CD4-positive, alpha-beta memory T cell (primary cell): Measurements from ENCODE around the gene RBM28. TPM values are rescaled to one million over a fixed set of nuclear protein-coding genes. Genes with fewer than 3 reads are reported as not detected.

Experiments
- CTCF ChIA-PET: fragments of 350-600 bp; sonication (Branson Sonifier 250); formaldehyde crosslinking; loops from one replicate; lab custom pipeline; 2021; ENCODE audit warnings: inconsistent platforms; ENCODE audit not compliant: partially characterized antibody; lab: Charles Lee
- POLR2A ChIA-PET: fragments of 350-600 bp; sonication (Branson Sonifier 250); formaldehyde crosslinking; loops from one replicate; lab custom pipeline; 2021; ENCODE audit not compliant: partially characterized antibody; lab: Charles Lee
- DNase-seq, 5 donors: peaks; one replicate each; pipeline versions ENCODE4 v3.0.0 to v3.0.0-alpha.2; 2020 to 2022; ENCODE audit warnings: mixed read lengths in 1 of 5
- H3K27ac ChIP-seq: one replicate; pipeline ENCODE4 v1.7.0; 2013; ENCODE audit warnings: low read depth, low read length
- H3K27me3 ChIP-seq: 2 replicates; pipeline ENCODE4 v1.7.0; 2013; ENCODE audit warnings: mild to moderate bottlenecking, low read length, moderate library complexity; ENCODE audit not compliant: insufficient read depth
- H3K36me3 ChIP-seq: 2 replicates; pipeline ENCODE4 v1.7.0; 2013; ENCODE audit warnings: mild to moderate bottlenecking, low read length, moderate library complexity; ENCODE audit not compliant: insufficient read depth
- H3K4me1 ChIP-seq: 2 replicates; pipeline ENCODE4 v1.7.0; 2013; ENCODE audit warnings: mild to moderate bottlenecking, low read length, moderate library complexity; ENCODE audit not compliant: insufficient read depth
- H3K4me3 ChIP-seq, 2 donors: one replicate each; pipeline ENCODE4 v1.7.0; 2013; ENCODE audit warnings: low read length in 2 of 2, mild to moderate bottlenecking in 1 of 2
- H3K9me3 ChIP-seq, 2 donors: one replicate each; pipeline ENCODE4 v1.7.0; 2013; ENCODE audit warnings: low read length in 2 of 2, control low read depth in 1 of 2; ENCODE audit not compliant: control insufficient read depth in 1 of 2
- H3K27ac Mint-ChIP-seq, 7 donors: one replicate each; pipeline ENCODE4 v1.8.0; 2020 to 2021; ENCODE audit warnings: mixed read lengths in 7 of 7, mild to moderate bottlenecking in 6 of 7, inconsistent platforms in 3 of 7, moderate library complexity in 3 of 7
- H3K27me3 Mint-ChIP-seq, 2 donors: one replicate each; pipeline ENCODE4 v1.8.0; 2020 to 2021; ENCODE audit warnings: mixed read lengths in 2 of 2
- H3K36me3 Mint-ChIP-seq, 2 donors: one replicate each; pipeline ENCODE4 v1.8.0; 2020 to 2021; ENCODE audit warnings: mixed read lengths in 2 of 2, inconsistent platforms in 1 of 2, mild to moderate bottlenecking in 1 of 2
- H3K4me1 Mint-ChIP-seq, 4 donors: one replicate each; pipeline ENCODE4 v1.8.0; 2020 to 2021; ENCODE audit warnings: mixed read lengths in 4 of 4, mild to moderate bottlenecking in 1 of 4
- H3K4me3 Mint-ChIP-seq, 8 donors: one replicate each; pipeline ENCODE4 v1.8.0; 2020 to 2021; ENCODE audit warnings: mixed read lengths in 8 of 8, mild to moderate bottlenecking in 7 of 8, moderate library complexity in 6 of 8, inconsistent platforms in 3 of 8
- H3K9me3 Mint-ChIP-seq, 8 donors: one replicate each; pipeline ENCODE4 v1.8.0; 2020 to 2021; ENCODE audit warnings: mixed read lengths in 8 of 8, mild to moderate bottlenecking in 5 of 8, inconsistent platforms in 3 of 8, moderate library complexity in 1 of 8
- intact Hi-C: fragments of 100-400 bp; cut with micrococcal nuclease; formaldehyde crosslinking; loops from one replicate; pipeline ENCODE4 v1.15.1; 2023
- polyA plus RNA-seq, 2 donors: library from polyadenylated mRNA; unstranded; fragments of 300-500 nt; fragmentation: Illumina TruSeq; gene quantifications; one replicate each; pipeline ENCODE4 v1.2.3, GENCODE V29; 2021
- total RNA-seq, 2 experiments: library from RNA; stranded (reverse); gene quantifications; one replicate each; pipeline ENCODE4 v1.2.3, GENCODE V29; 2021

RBM28 gene
- total and polyA plus RNA-seq, 4 experiments from 2014 or later, result 2.4 to 48.3 (median 26.6) TPM

DNA sequence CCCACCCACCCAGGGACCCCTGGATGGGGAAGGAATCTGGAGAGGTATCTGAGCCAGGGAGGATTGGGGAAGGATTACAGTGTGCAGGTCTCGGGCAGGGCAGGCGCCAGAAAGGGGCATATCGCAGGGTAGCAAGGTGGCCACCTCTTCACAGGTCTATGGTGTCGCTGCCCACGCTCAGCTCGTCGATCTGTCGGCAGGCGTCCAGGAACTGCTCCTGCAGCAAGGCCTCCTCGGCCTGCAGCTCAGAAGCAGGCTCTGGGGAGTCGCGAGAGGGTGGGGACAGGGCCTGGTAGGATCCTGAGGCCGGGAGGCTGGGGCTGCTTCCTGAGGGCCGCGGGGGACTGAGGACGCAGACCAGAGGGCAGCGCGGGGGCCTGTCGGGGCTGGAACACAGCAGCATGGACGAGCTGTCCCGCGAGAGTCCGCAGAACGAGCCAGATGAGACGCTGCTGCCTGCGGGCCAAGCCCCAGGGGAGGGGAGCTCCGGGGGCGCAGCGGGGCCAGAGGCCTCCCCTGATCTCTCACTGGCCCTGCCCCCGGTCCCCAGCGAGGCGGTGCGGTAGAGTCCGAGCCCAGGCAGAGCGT is 7.1 kb upstream of the RBM28 start:
- DNase-seq, result no peak
- peak overlapping the region in 6 of 8 donors; percentile 25 to 73 (median 60) for H3K4me3 Mint-ChIP-seq
- H3K27me3 Mint-ChIP-seq, result peaks cover 17 to 21% of the 10 kb centered on the region in 2 donors
- Histone ChIP-seq H3K27me3 (peaks cover 7% of the 10 kb centered on the region), H3K4me1 (no peaks in the 10 kb centered on the region), H3K27ac (no peak overlapping the region), H3K9me3 (no peaks in the 10 kb centered on the region), H3K4me3 (no peak overlapping the region), H3K36me3 (no peaks in the 10 kb centered on the region)
- POLR2A ChIA-PET, result interaction anchor here (1.1 kb wide), 1 partner anchor 59 kb away, joined by 3 read pairs; the partner anchor contains the start of gene IMPDH1
- no peaks in the 10 kb centered on the region for H3K36me3 Mint-ChIP-seq
- intact Hi-C loops, result no loop called here
- CTCF ChIA-PET, result interaction anchor here (0.6 to 9.2 kb wide), 3 partner anchors 22 to 75 kb away, joined by 3 to 186 read pairs (median 76); no protein-coding TSS in a partner anchor
- peaks cover 0 to 10% (median 2%) of the 10 kb centered on the region in 4 donors for H3K4me1 Mint-ChIP-seq
- peak overlapping the region in 1 of 7 donors; percentile 29 for H3K27ac Mint-ChIP-seq
- no peaks in the 10 kb centered on the region for H3K9me3 Mint-ChIP-seq

DNA sequence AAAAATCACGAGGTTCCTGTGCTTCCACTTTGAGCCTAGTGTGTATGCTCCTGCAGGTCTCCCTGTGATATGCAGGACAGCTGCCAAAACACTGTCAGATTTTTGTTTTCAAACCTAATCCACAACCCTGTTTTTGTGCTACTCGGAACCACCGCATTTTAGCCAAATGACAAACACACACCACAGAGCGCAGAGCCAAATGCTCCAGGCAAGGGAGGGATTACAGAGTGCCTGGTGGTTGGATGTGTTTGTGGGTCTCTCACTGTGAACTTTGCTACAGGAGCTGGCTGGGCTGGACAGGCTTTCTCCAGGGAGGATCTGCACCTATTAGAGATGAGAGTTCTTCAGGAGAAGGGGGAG is 5.7 kb upstream of the RBM28 start:
- H3K4me1 Mint-ChIP-seq, result peaks cover 0 to 10% (median under 1%) of the 10 kb centered on the region in 4 donors
- Histone ChIP-seq H3K36me3 (no peaks in the 10 kb centered on the region), H3K9me3 (no peaks in the 10 kb centered on the region), H3K27me3 (peaks cover 7% of the 10 kb centered on the region), H3K27ac (no peak overlapping the region), H3K4me3 (no peak overlapping the region), H3K4me1 (no peaks in the 10 kb centered on the region)
- ChIA-PET POLR2A (interaction anchor here (1.1 kb wide), 1 partner anchor 10 kb away, joined by 3 read pairs; no protein-coding TSS in a partner anchor), CTCF (interaction anchor here (2.1 to 9.2 kb wide), 5 partner anchors 9 to 111 kb away, joined by 6 to 186 read pairs (median 26); partner anchors contain the start of gene HILPDA)
- intact Hi-C loops, result loop anchor here (10.0 kb wide), 1 partner anchor 105 kb away; the partner anchor contains the start of gene HILPDA
- H3K36me3 Mint-ChIP-seq, result no peaks in the 10 kb centered on the region
- H3K27me3 Mint-ChIP-seq, result peaks cover 17 to 21% of the 10 kb centered on the region in 2 donors
- peak overlapping the region in 2 of 8 donors; percentile 5 to 23 for H3K4me3 Mint-ChIP-seq
- no peak overlapping the region for H3K27ac Mint-ChIP-seq
- DNase-seq, result no peak
- H3K9me3 Mint-ChIP-seq, result no peaks in the 10 kb centered on the region

DNA sequence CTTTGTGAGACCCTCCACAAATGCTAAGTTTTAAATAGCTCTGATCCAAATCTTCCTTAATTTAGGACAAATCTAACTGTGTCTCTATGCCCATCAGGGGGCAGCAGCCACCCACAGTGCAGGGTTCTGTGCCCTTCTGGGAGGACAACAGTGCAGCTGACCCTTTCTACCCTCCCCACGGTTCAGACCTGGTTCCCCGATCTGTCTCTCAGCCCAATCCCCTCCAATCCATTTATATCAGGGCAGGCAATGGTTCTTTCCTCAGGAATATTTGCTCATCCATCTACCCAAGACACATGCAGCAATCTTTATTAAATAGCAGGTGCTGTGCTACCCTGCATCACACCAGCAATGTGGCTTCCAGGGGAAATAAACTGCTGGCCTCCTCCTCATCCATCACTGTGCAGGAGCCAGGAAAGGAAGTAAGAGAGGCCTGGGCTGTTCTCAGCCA is 4.0 kb upstream of the RBM28 start:
- Mint-ChIP-seq H3K27ac (peak overlapping the region in 1 of 7 donors; percentile 3), H3K4me1 (peaks cover 6 to 18% (median 8%) of the 10 kb centered on the region in 4 donors), H3K36me3 (no peaks in the 10 kb centered on the region), H3K27me3 (peaks cover 8 to 9% of the 10 kb centered on the region in 2 donors), H3K4me3 (peak overlapping the region in 1 of 8 donors; percentile 6), H3K9me3 (no peaks in the 10 kb centered on the region)
- Histone ChIP-seq H3K4me1 (peaks cover 10% of the 10 kb centered on the region), H3K4me3 (no peak overlapping the region), H3K27me3 (no peaks in the 10 kb centered on the region), H3K9me3 (no peaks in the 10 kb centered on the region), H3K36me3 (no peaks in the 10 kb centered on the region), H3K27ac (no peak overlapping the region)
- DNase-seq, result peak; percentile 26 to 51 (median 38)
- intact Hi-C loops, result loop anchor here (1.0 to 10.0 kb wide), 3 partner anchors 40 to 107 kb away; partner anchors contain the start of gene HILPDA
- CTCF ChIA-PET, result interaction anchor here (0.7 to 9.2 kb wide), 18 partner anchors 8 to 113 kb away, joined by 3 to 186 read pairs (median 4); partner anchors contain the start of gene HILPDA
- POLR2A ChIA-PET, result interaction anchor here (1.1 to 2.0 kb wide), 2 partner anchors 40 to 62 kb away, joined by 3 to 16 read pairs; partner anchors contain the start of gene IMPDH1

DNA sequence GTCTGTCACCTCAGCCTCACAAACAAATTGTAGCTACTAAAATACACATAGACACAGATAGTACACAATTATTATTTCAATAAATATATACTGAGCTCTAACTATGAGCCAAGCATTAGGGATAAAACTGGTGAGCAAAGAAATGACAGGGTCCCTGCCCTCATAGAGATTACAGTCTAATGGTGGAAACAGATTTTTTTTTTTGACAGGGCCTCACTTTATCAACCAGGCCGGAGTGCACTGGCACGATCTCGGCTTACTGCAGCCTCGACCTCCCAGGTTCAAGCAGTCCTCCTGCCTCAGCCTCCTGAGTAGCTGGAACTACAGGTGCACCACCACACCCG is 695 bp upstream of the RBM28 start:
- peaks cover 6 to 10% of the 10 kb centered on the region in 2 donors for H3K36me3 Mint-ChIP-seq
- peak overlapping the region in 3 of 8 donors; percentile 71 to 95 (median 95) for H3K4me3 Mint-ChIP-seq
- H3K4me3 ChIP-seq, result no peak overlapping the region
- H3K9me3 ChIP-seq, result no peaks in the 10 kb centered on the region
- intact Hi-C loops, result loop anchor here (5.0 to 10.0 kb wide), 3 partner anchors 110 to 692 kb away; partner anchors contain the start of genes HILPDA, METTL2B and SND1
- POLR2A ChIA-PET, result interaction anchor here (0.7 to 1.8 kb wide), 10 partner anchors 13 to 880 kb away, joined by 3 to 8 read pairs (median 4); partner anchors contain the start of genes AHCYL2, GCC1, HILPDA and METTL2B
- CTCF ChIA-PET, result interaction anchor here (0.8 to 9.2 kb wide), 13 partner anchors 8 to 130 kb away, joined by 3 to 186 read pairs (median 6); no protein-coding TSS in a partner anchor
- peaks cover 3 to 6% of the 10 kb centered on the region in 2 donors for H3K27me3 Mint-ChIP-seq
- no peaks in the 10 kb centered on the region for H3K27me3 ChIP-seq
- H3K27ac ChIP-seq, result no peak overlapping the region
- H3K27ac Mint-ChIP-seq, result peak overlapping the region in 2 of 7 donors; percentile 51 to 95
- H3K9me3 Mint-ChIP-seq, result no peaks in the 10 kb centered on the region
- H3K4me1 ChIP-seq, result peaks cover 27% of the 10 kb centered on the region
- H3K36me3 ChIP-seq, result no peaks in the 10 kb centered on the region
- no peak for DNase-seq
- H3K4me1 Mint-ChIP-seq, result peaks cover 20 to 40% (median 29%) of the 10 kb centered on the region in 4 donors

DNA sequence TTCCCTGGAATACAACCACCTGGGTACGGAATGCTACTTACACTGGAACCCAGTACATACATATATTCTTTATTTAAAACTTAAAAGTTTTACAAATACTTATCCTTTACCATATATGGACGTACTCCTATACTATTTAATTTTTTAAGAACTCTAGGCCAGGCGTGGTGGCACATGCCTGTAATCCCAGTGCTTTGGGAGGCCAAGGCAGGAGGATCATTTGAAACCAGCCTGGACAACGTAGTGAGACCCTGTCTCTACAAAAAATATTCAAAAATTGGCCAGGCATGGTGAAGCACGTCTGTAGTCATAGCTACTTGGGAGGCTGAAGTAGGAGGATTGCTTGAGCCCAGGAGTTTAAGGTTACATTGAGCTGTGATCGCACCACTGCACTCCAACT is 2.0 kb downstream of the RBM28 start:
- peak overlapping the region in 4 of 7 donors; percentile 7 to 36 (median 32) for H3K27ac Mint-ChIP-seq
- Histone ChIP-seq H3K4me1 (peaks cover 27% of the 10 kb centered on the region), H3K4me3 (no peak overlapping the region), H3K36me3 (peaks cover 22% of the 10 kb centered on the region), H3K27ac (no peak overlapping the region), H3K27me3 (no peaks in the 10 kb centered on the region), H3K9me3 (no peaks in the 10 kb centered on the region)
- H3K9me3 Mint-ChIP-seq, result no peaks in the 10 kb centered on the region
- POLR2A ChIA-PET, result no interaction called here
- peaks cover 20 to 40% (median 29%) of the 10 kb centered on the region in 4 donors for H3K4me1 Mint-ChIP-seq
- H3K36me3 Mint-ChIP-seq, result peaks cover 19 to 35% of the 10 kb centered on the region in 2 donors
- peak overlapping the region in 7 of 8 donors; percentile 46 to 98 (median 96) for H3K4me3 Mint-ChIP-seq
- CTCF ChIA-PET, result interaction anchor here (9.2 kb wide), 1 partner anchor 46 kb away, joined by 186 read pairs; no protein-coding TSS in a partner anchor
- intact Hi-C loops, result loop anchor here (2.0 to 10.0 kb wide), 4 partner anchors 19 to 689 kb away; partner anchors contain the start of genes HILPDA, METTL2B, PRRT4 and SND1
- no peaks in the 10 kb centered on the region for H3K27me3 Mint-ChIP-seq
- no peak for DNase-seq

DNA sequence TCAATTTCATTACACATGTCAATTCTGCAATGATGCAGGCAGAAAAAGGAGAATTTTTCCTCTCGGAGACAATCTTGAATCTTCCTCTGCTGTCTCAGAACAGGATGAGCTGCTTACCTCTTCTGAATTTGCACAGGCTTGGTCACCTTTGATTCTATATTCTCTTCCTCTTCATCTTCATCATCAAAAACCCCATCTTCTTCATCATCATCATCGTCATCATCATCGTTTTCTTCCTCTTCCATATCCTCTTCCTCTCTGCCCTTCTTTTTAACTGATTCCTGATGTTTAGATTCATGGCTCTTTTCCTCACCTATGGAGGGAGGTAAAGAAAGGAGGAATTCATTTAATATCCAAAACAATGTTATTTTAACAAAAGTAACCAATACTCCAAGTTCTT is 8.0 kb downstream of the RBM28 start:
- ChIA-PET CTCF (no interaction called here), POLR2A (no interaction called here)
- Mint-ChIP-seq H3K36me3 (peaks cover 62 to 85% of the 10 kb centered on the region in 2 donors), H3K27me3 (no peaks in the 10 kb centered on the region), H3K27ac (peak overlapping the region in 1 of 7 donors; percentile 22), H3K9me3 (no peaks in the 10 kb centered on the region), H3K4me1 (peaks cover under 1 to 12% (median 8%) of the 10 kb centered on the region in 4 donors), H3K4me3 (no peak overlapping the region)
- H3K4me1 ChIP-seq, result no peaks in the 10 kb centered on the region
- H3K4me3 ChIP-seq, result no peak overlapping the region
- H3K36me3 ChIP-seq, result peaks cover 63% of the 10 kb centered on the region
- intact Hi-C loops, result no loop called here
- DNase-seq, result no peak
- no peaks in the 10 kb centered on the region for H3K9me3 ChIP-seq
- H3K27ac ChIP-seq, result no peak overlapping the region
- H3K27me3 ChIP-seq, result no peaks in the 10 kb centered on the region

DNA sequence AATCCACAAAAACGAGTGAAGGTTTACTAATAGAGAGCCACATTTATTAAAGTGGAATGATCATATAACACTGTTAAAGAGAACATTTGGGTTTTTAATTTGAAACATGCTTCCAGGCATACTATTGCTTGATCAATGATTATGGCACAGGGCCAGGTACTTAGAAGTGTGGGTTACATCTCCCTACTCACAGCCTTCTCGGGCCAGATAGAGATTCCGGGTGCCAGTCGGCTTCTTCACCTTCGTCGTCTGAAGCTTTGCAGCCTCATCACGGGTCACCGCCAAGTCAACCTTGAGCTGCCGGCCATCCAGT is 19.4 kb downstream of the RBM28 start:
- Histone ChIP-seq H3K27me3 (no peaks in the 10 kb centered on the region), H3K4me3 (no peak overlapping the region), H3K4me1 (peaks cover 17% of the 10 kb centered on the region), H3K9me3 (no peaks in the 10 kb centered on the region), H3K36me3 (peaks cover 38% of the 10 kb centered on the region), H3K27ac (no peak overlapping the region)
- H3K4me3 Mint-ChIP-seq, result no peak overlapping the region
- ChIA-PET CTCF (interaction anchor here (1.5 kb wide), 1 partner anchor 616 kb away, joined by 3 read pairs; no protein-coding TSS in a partner anchor), POLR2A (no interaction called here)
- H3K4me1 Mint-ChIP-seq, result peaks cover 13 to 25% (median 19%) of the 10 kb centered on the region in 4 donors
- no peaks in the 10 kb centered on the region for H3K27me3 Mint-ChIP-seq
- peaks cover 53 to 74% of the 10 kb centered on the region in 2 donors for H3K36me3 Mint-ChIP-seq
- intact Hi-C loops, result no loop called here
- H3K9me3 Mint-ChIP-seq, result no peaks in the 10 kb centered on the region
- DNase-seq, result no peak
- no peak overlapping the region for H3K27ac Mint-ChIP-seq
